Heart right ventricle (tissue), 16 donors: ENCODE data around the gene ATP11A. TPM values are rescaled to one million over a fixed set of nuclear protein-coding genes. Genes with fewer than 3 reads are reported as not detected.

ENCODE experiments used
- ATAC-seq, 8 donors: fragments of 200-7000 bp; cut with Tn5 transposase; one replicate each; pipeline ENCODE4 v1.9.1; 2020; ENCODE audit warnings: mild to moderate bottlenecking in 8 of 8, moderate library complexity in 8 of 8, moderate number of reproducible peaks in 1 of 8
- DNase-seq, 2 donors: peaks; one replicate each; pipeline ENCODE4 v3.0.0-alpha.2; 2020
- H3K27ac ChIP-seq, 10 donors: fragments of 200-600 bp; sonication (generic) in 2 of 10; one replicate each; pipeline versions ENCODE4 v1.5.0 to v1.8.0; 2020 to 2022; ENCODE audit warnings: mild to moderate bottlenecking in 3 of 10
- H3K27me3 ChIP-seq, 7 donors: fragments of 200-600 bp; one replicate each; pipeline ENCODE4 v1.8.0; 2021 to 2022; ENCODE audit warnings: mild to moderate bottlenecking in 2 of 7
- H3K36me3 ChIP-seq, 9 donors: fragments of 200-600 bp; sonication (generic) in 1 of 9; one replicate each; pipeline versions ENCODE4 v1.5.0 to v1.8.0; 2020 to 2022; ENCODE audit warnings: mild to moderate bottlenecking in 2 of 9
- H3K4me1 ChIP-seq, 9 donors: fragments of 200-600 bp; sonication (generic) in 1 of 9; one replicate each; pipeline versions ENCODE4 v1.5.0 to v1.8.0; 2020 to 2022; ENCODE audit warnings: mild to moderate bottlenecking in 4 of 9
- H3K4me3 ChIP-seq, 10 donors: fragments of 200-600 bp; sonication (generic) in 2 of 10; one replicate each; pipeline versions ENCODE4 v1.5.0 to v1.8.0; 2020 to 2022; ENCODE audit warnings: mild to moderate bottlenecking in 7 of 10, moderate library complexity in 2 of 10
- H3K9me3 ChIP-seq, 11 donors: fragments of 200-600 bp in 10 of 11; sonication (generic) in 2 of 11; one replicate each; pipeline versions ENCODE4 v1.5.0 to v1.8.0; 2013 to 2022; ENCODE audit warnings: mild to moderate bottlenecking in 2 of 11, control low read depth in 1 of 11, moderate library complexity in 1 of 11
- CTCF ChIP-seq, 9 donors: fragments of 200-600 bp; sonication (generic) in 2 of 9; IDR thresholded peaks; one replicate each; pipeline versions ENCODE4 v1.5.0 to v1.8.0; 2021 to 2022; ENCODE audit warnings: antibody characterized with exemption in 9 of 9, mild to moderate bottlenecking in 5 of 9, moderate library complexity in 1 of 9
- WGBS, 2 donors: extraction: QIAGEN DNeasy Blood & Tissue Kit; methylation state at CpG; one replicate each; pipeline ENCODE4 v1.1.7; 2013; ENCODE audit warnings: inconsistent platforms in 1 of 2; 5-methylcytosine and 5-hydroxymethylcytosine counted together
- intact Hi-C, 10 donors: fragments of 100-400 bp; cut with DNase I; formaldehyde crosslinking; loops; one replicate each; pipeline versions ENCODE4 v1.11.1 to v1.14.2; 2022
- polyA plus RNA-seq, 2 donors: library from polyadenylated mRNA; stranded (reverse); fragments of 200-250 nt; gene quantifications; one replicate each; pipeline ENCODE4 v1.2.3, GENCODE V29; 2013
- total RNA-seq, 10 donors: library from RNA; stranded (reverse); fragmentation: NEBNext Ultra II Directional in 3 of 10; extraction: Animal tissue kit (Norgen Biotek cat#: 25700) in 3 of 10; gene quantifications; one replicate each; pipeline versions ENCODE4 v1.2.1 to v1.2.4, GENCODE V29; 2021 to 2023
- donor health status: Arrhythmogenic right ventricular cardiomyopathy.
- donor health status: ischemic (EF 13 %, LVEDD 7.1; RV severe dilation, severe dysfunction).
- donor health status: healthy with polysubstance abuse.
- donor health status: DM: no; HTN: yes; CAD: no.
- donor health status: DM: no; HTN: no; CAD: no.
- donor health status: ischemic (EF 25% LVEDD 6.9; RV normal size, moderate dysfunction).
- donor health status: ischemic (EF 25% LVEDD 5.7; RV mildly dilated, moderate dysfunction).
- donor health status: healthy.
- donor health status: DM: yes; HTN: yes; CAD: no.
- donor health status: Ischemic cardiomyopathy.
- donor health status: ischemic (EF 35%, LVEDD 5.7; RV mildly dilated, moderate dysfunction).
- donor health status: nonischemic (EF 11% LVEDD 7.7; RV severe dilation, severe dysfunction).
- donor health status: DM: yes; HTN: yes; CAD: no.
- donor health status: PGD.
- donor health status: ischemic (EF 29% LVEDD 5.4; RV normal size, mild dysfunction).
- donor health status: nonischemic (EF 23%, LVEDD 6.1; RV moderate dilation, normal function).

Gene ATP11A
- total and polyA plus RNA-seq, 12 donors, result 20.0 to 164 (median 107) TPM

GRCh38 chr13:112934078-112934477 is 244.2 kb downstream of the ATP11A start:
- ATAC-seq (peak in 1 of 8 donors; percentile 8), DNase-seq (no peak)
- H3K9me3 ChIP-seq, result no peaks in the 10 kb centered on the region
- peaks cover 8 to 28% (median 15%) of the 10 kb centered on the region in 9 donors for H3K4me1 ChIP-seq
- H3K27me3 ChIP-seq, result peaks cover 0 to 42% (median 11%) of the 10 kb centered on the region in 7 donors
- H3K27ac ChIP-seq, result no peak overlapping the region
- H3K36me3 ChIP-seq, result no peaks in the 10 kb centered on the region
- intact Hi-C loops, result no loop called here
- H3K4me3 ChIP-seq, result no peak overlapping the region
- no peak for TF ChIP-seq CTCF (IDR thresholded peaks at IDR 0.05)
- 59 to 68% methylated on average over 6 of the region's 6 CpGs for WGBS, 2 donors

Other genes with a start within 250 kb of the ATP11A start
- gene TUBGCP3, start 101.9 kb upstream of the ATP11A start, total RNA-seq, result 10 to 100 TPM; 12.7 to 25.8 (median 18.1) TPM
- 10 to 100 TPM; 10.6 to 10.7 TPM for gene TUBGCP3, start 101.9 kb upstream of the ATP11A start, polyA plus RNA-seq